RWPE1 (cell line): ENCODE data around the gene GLYATL1.

Experiments
- CTCF ChIA-PET: fragments of 350-600 bp; sonication (Branson Sonifier 250); formaldehyde crosslinking; extraction: SDS; loops from one replicate; lab custom pipeline; 2021; lab: Yijun Ruan, JAX
- POLR2A ChIA-PET: fragments of 400-600 bp; formaldehyde crosslinking; extraction: SDS; loops from one replicate; lab custom pipeline; 2020; ENCODE audit warnings: antibody characterized with exemption; ENCODE audit not compliant: low non-redundant PET; lab: Yijun Ruan, JAX
- DNase-seq: peaks from one replicate; pipeline ENCODE4 v3.0.0; 2012; ENCODE audit warnings: low spot score
- H3K27ac ChIP-seq: fragments of 450-650 bp; 2 replicates; pipeline ENCODE4 v1.5.1; 2017
- TF ChIP-seq, protein P1 (sequence below): fragments of 450-650 bp; conservative IDR thresholded peaks from 2 replicates; pipeline ENCODE4 v1.5.1; 2017; ENCODE audit warnings: low read depth, mild to moderate bottlenecking

GLYATL1 gene

DNA sequence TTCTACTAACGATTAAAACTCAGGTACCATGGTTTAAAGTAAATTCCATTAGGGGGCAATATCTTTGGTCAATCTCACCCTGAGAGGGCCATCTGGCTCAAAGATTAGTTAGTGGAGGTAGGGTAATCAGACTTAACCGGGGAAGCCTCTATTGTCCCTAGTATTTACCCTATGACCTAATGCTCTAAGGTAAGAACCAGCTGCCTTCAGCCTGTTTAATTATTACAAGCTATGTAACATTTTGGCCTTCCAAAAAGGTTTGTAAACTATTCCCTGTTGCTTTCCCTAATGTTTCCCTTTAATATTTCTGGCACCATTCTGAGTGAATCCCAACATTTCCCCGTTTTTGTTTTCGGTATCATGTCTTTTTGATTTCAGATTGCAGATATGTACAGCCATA is 15.1 kb upstream of the GLYATL1 start:
- POLR2A ChIA-PET = no interaction called here
- CTCF ChIA-PET = interaction anchor here (0.7 kb wide), 1 partner anchor 493 kb away, joined by 3 read pairs; no protein-coding TSS in a partner anchor
- DNase-seq = no peak
- H3K27ac ChIP-seq = no peak overlapping the region
- TF ChIP-seq, protein P1, sequence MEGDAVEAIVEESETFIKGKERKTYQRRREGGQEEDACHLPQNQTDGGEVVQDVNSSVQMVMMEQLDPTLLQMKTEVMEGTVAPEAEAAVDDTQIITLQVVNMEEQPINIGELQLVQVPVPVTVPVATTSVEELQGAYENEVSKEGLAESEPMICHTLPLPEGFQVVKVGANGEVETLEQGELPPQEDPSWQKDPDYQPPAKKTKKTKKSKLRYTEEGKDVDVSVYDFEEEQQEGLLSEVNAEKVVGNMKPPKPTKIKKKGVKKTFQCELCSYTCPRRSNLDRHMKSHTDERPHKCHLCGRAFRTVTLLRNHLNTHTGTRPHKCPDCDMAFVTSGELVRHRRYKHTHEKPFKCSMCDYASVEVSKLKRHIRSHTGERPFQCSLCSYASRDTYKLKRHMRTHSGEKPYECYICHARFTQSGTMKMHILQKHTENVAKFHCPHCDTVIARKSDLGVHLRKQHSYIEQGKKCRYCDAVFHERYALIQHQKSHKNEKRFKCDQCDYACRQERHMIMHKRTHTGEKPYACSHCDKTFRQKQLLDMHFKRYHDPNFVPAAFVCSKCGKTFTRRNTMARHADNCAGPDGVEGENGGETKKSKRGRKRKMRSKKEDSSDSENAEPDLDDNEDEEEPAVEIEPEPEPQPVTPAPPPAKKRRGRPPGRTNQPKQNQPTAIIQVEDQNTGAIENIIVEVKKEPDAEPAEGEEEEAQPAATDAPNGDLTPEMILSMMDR = no peak

GRCh38 chr11:58926251-58926650 is 13.0 kb upstream of the GLYATL1 start:
- no peak for DNase-seq
- CTCF ChIA-PET = interaction anchor here (1.3 kb wide), 1 partner anchor 132 kb away, joined by 3 read pairs; no protein-coding TSS in a partner anchor

GRCh38 chr11:58926695-58927094 is 12.6 kb upstream of the GLYATL1 start:
- CTCF ChIA-PET = interaction anchor here (1.3 kb wide), 1 partner anchor 131 kb away, joined by 3 read pairs; no protein-coding TSS in a partner anchor
- DNase-seq = no peak
- H3K27ac ChIP-seq = no peak overlapping the region
- TF ChIP-seq, protein P1 = no peak
- POLR2A ChIA-PET = no interaction called here

More at GRCh38 chr11:58926251-58926650, 13.0 kb upstream of the GLYATL1 start:
- TF ChIP-seq, protein P1 = no peak
- POLR2A ChIA-PET = no interaction called here
- H3K27ac ChIP-seq = no peak overlapping the region

DNA sequence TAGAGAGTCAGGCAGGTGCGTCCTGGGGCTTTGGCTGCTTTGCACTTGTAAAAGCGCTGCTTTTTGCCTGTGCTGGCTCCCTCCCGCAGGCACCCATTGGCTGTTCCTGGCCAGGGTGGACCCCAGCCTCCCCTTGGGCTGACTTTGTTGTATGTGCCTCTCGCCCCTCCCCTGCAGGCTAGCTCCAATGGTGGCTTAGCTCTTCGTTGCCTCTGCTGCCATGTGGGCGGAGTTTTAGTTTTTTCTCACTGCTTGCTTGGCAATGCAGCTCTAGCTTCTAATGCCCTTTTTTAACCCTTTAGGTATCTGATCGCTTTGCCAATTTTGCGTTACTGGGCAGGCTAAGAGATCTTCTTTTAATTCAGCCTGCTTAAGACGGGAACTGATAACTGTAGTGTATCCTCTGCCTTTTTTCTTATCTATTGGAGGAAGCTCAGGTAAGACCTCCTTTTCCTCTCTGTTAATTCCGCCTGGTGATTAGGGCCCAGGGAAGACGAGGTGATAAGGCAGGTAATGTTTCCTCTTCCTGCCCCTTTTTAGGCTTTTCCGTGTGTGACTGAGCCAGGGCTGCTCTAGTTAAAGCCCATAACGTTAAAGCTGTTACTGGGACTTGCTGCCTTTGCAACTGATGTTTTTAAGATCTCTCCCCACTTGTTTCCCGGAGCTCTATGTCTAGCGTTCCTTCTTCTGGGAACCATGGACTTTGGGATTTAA is 11.7 kb upstream of the GLYATL1 start:
- DNase-seq = no peak
- TF ChIP-seq, protein P1 = no peak
- POLR2A ChIA-PET = no interaction called here
- CTCF ChIA-PET = interaction anchor here (0.6 to 1.3 kb wide), 2 partner anchors 30 to 131 kb away, joined by 3 to 5 read pairs; no protein-coding TSS in a partner anchor
- no peak overlapping the region for H3K27ac ChIP-seq

- TF ChIP-seq, protein P1 = no peak
- DNase-seq = no peak
- CTCF ChIA-PET = interaction anchor here (0.6 kb wide), 1 partner anchor 30 kb away, joined by 5 read pairs; no protein-coding TSS in a partner anchor
- POLR2A ChIA-PET = no interaction called here
- no peak overlapping the region for H3K27ac ChIP-seq
Measured at GRCh38 chr11:58928107-58928499, 11.2 kb upstream of the GLYATL1 start.

DNA sequence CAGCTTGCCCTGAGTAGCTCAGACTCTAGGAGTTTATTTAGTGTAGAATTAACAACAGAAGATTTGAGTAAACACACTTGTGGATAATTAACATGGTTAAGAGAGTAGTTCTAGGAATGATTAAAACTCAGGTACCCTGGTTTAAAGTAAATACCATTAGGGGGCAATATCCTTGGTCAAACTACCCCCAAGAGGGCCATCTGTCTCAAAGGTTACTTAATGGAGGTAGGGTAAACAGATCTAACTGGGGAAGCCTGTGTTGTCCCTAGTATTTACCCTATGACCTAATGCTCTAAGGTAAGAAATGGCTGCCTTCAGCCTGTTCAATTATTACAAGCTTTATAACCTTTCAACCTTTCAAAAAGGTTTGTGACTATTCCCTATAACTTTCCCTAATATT is 10.6 kb upstream of the GLYATL1 start:
- no peak for DNase-seq
- TF ChIP-seq, protein P1 = no peak
- no peak overlapping the region for H3K27ac ChIP-seq
- CTCF ChIA-PET = no interaction called here
- POLR2A ChIA-PET = no interaction called here
